CD4-positive, alpha-beta T cell (primary cell): ENCODE measurements around the gene KLRD1. TPM values are rescaled to one million over a fixed set of nuclear protein-coding genes. Genes with fewer than 3 reads are reported as not detected.

Source experiments
- ATAC-seq: fragments of 200-7000 bp; cut with Tn5 transposase; one replicate; pipeline ENCODE4 v1.10.0; 2022; ENCODE audit warnings: mild to moderate bottlenecking; ENCODE audit not compliant: poor library complexity
- CTCF ChIA-PET: fragments of 350-600 bp; sonication (Branson Sonifier 250); formaldehyde crosslinking; loops from one replicate; lab custom pipeline; 2021; ENCODE audit warnings: antibody characterized with exemption, inconsistent platforms; lab: Charles Lee
- POLR2A ChIA-PET: fragments of 350-600 bp; sonication (Branson Sonifier 250); formaldehyde crosslinking; loops from one replicate; lab custom pipeline; 2021; ENCODE audit warnings: antibody characterized with exemption, inconsistent platforms; lab: Charles Lee
- DNase-seq, 14 experiments: peaks; one replicate each; pipeline ENCODE4 v3.0.0-alpha.2; 2013 to 2020; ENCODE audit warnings: mixed read lengths in 2 of 14
- H3K27ac ChIP-seq, 2 donors: one replicate each; pipeline versions ENCODE4 v1.5.1 to v1.7.0; 2013; ENCODE audit warnings: low read length in 2 of 2, low read depth in 1 of 2, mild to moderate bottlenecking in 1 of 2
- H3K27me3 ChIP-seq, 2 experiments: 1 replicate in 1 of 2; 2 replicates in 1 of 2; pipeline versions ENCODE4 v1.6.1 to v1.7.0; 2013; ENCODE audit warnings: low read length in 2 of 2, control low read depth in 1 of 2, mild to moderate bottlenecking in 1 of 2, moderate library complexity in 1 of 2; ENCODE audit not compliant: insufficient read depth in 2 of 2, control insufficient read depth in 1 of 2
- H3K36me3 ChIP-seq: one replicate; pipeline ENCODE4 v1.6.1; 2013; ENCODE audit warnings: low read length, control low read depth; ENCODE audit not compliant: insufficient read depth
- H3K4me1 ChIP-seq: one replicate; pipeline ENCODE4 v1.6.1; 2013; ENCODE audit warnings: low read length, control low read depth; ENCODE audit not compliant: insufficient read depth
- H3K4me3 ChIP-seq: one replicate; pipeline ENCODE4 v1.5.1; 2013; ENCODE audit warnings: mild to moderate bottlenecking, low read length, moderate library complexity
- H3K9me3 ChIP-seq, 2 experiments: 1 replicate in 1 of 2; 2 replicates in 1 of 2; pipeline versions ENCODE4 v1.6.1 to v1.7.0; 2013; ENCODE audit warnings: low read length in 2 of 2, mild to moderate bottlenecking in 2 of 2, control low read depth in 1 of 2, moderate library complexity in 1 of 2; ENCODE audit not compliant: control insufficient read depth in 1 of 2, insufficient read depth in 1 of 2
- H3K27ac Mint-ChIP-seq: one replicate; pipeline ENCODE4 v1.8.0; 2020; ENCODE audit warnings: mixed read lengths
- H3K27me3 Mint-ChIP-seq: one replicate; pipeline ENCODE4 v1.8.0; 2021; ENCODE audit warnings: mixed read lengths
- H3K36me3 Mint-ChIP-seq: one replicate; pipeline ENCODE4 v1.8.0; 2021; ENCODE audit warnings: low read depth, mixed read lengths
- H3K4me1 Mint-ChIP-seq: one replicate; pipeline ENCODE4 v1.8.0; 2021; ENCODE audit warnings: low read depth, mixed read lengths
- H3K4me3 Mint-ChIP-seq: one replicate; pipeline ENCODE4 v1.8.0; 2020; ENCODE audit warnings: mild to moderate bottlenecking, mixed read lengths
- H3K9me3 Mint-ChIP-seq: one replicate; pipeline ENCODE4 v1.8.0; 2020; ENCODE audit warnings: mixed read lengths
- CTCF ChIP-seq: fragments of 200-600 bp; IDR thresholded peaks from one replicate; pipeline ENCODE4 v1.8.0; 2022; ENCODE audit warnings: antibody characterized with exemption, mild to moderate bottlenecking
- intact Hi-C, 2 experiments: fragments of 100-400 bp; cut with DNase I in 1 of 2; cut with micrococcal nuclease in 1 of 2; formaldehyde crosslinking; loops; one replicate each; pipeline versions ENCODE4 v1.15.1 to v1.9.0; 2023 to 2025; cut with DNase I, micrococcal nuclease
- total RNA-seq, 174 experiments: library from RNA in 2 of 174; stranded (reverse) in 2 of 174; gene quantifications; one replicate each; pipeline ENCODE4 v1.2.3 and lab custom pipeline; 2021 to 2026

KLRD1 gene
- total RNA-seq, 2 experiments from 2014 or later: 0.87 to 1.0 TPM

- CTCF ChIA-PET: no interaction called here
- peaks cover 12% of the 10 kb centered on the region for H3K4me1 Mint-ChIP-seq
- H3K27ac Mint-ChIP-seq: no peak overlapping the region
Measured at GRCh38 chr12:10289005-10289754, 18.5 kb upstream of the KLRD1 start.

GRCh38 chr12:10291030-10291429 lies 16.6 kb upstream of the KLRD1 start:
- Mint-ChIP-seq H3K27me3 (no peaks in the 10 kb centered on the region), H3K4me1 (peaks cover 22% of the 10 kb centered on the region), H3K27ac (no peak overlapping the region), H3K36me3 (no peaks in the 10 kb centered on the region), H3K9me3 (no peaks in the 10 kb centered on the region), H3K4me3 (no peak overlapping the region)
- Histone ChIP-seq H3K9me3 (no peaks in the 10 kb centered on the region), H3K4me3 (no peak overlapping the region), H3K36me3 (no peaks in the 10 kb centered on the region), H3K27me3 (no peaks in the 10 kb centered on the region), H3K4me1 (no peaks in the 10 kb centered on the region), H3K27ac (no peak overlapping the region)
- ATAC-seq: no peak
- ChIA-PET CTCF (no interaction called here), POLR2A (no interaction called here)
- no peak for DNase-seq
- no peak for TF ChIP-seq CTCF
- intact Hi-C loops: no loop called here

More at GRCh38 chr12:10289005-10289754, 18.5 kb upstream of the KLRD1 start:
- TF ChIP-seq CTCF: no peak
- no peaks in the 10 kb centered on the region for H3K4me1 ChIP-seq
- DNase-seq (no peak), ATAC-seq (no peak)
- no peak overlapping the region for H3K4me3 ChIP-seq
- no peaks in the 10 kb centered on the region for H3K36me3 ChIP-seq
- intact Hi-C loops: no loop called here
- H3K27ac ChIP-seq: no peak overlapping the region
- Mint-ChIP-seq H3K27me3 (no peaks in the 10 kb centered on the region), H3K4me3 (no peak overlapping the region), H3K36me3 (no peaks in the 10 kb centered on the region), H3K9me3 (no peaks in the 10 kb centered on the region)
- POLR2A ChIA-PET: no interaction called here
- peaks cover 0 to 6% of the 10 kb centered on the region in 2 experiments for H3K27me3 ChIP-seq
- H3K9me3 ChIP-seq: no peaks in the 10 kb centered on the region

- Mint-ChIP-seq H3K4me3 (no peak overlapping the region), H3K27ac (no peak overlapping the region), H3K4me1 (peaks cover 22% of the 10 kb centered on the region), H3K27me3 (no peaks in the 10 kb centered on the region), H3K9me3 (no peaks in the 10 kb centered on the region), H3K36me3 (no peaks in the 10 kb centered on the region)
- no peak for DNase-seq
- Histone ChIP-seq H3K4me1 (no peaks in the 10 kb centered on the region), H3K27ac (no peak overlapping the region), H3K27me3 (no peaks in the 10 kb centered on the region), H3K9me3 (no peaks in the 10 kb centered on the region), H3K4me3 (no peak overlapping the region), H3K36me3 (no peaks in the 10 kb centered on the region)
- no peak for TF ChIP-seq CTCF
- ATAC-seq: no peak
- intact Hi-C loops: no loop called here
- CTCF ChIA-PET: interaction anchor here (0.6 kb wide), 1 partner anchor 9 kb away, joined by 3 read pairs; no protein-coding TSS in a partner anchor
- POLR2A ChIA-PET: interaction anchor here (1.2 kb wide), 1 partner anchor 72 kb away, joined by 3 read pairs; no protein-coding TSS in a partner anchor
Measured at GRCh38 chr12:10293151-10293550, 14.5 kb upstream of the KLRD1 start.
